Stimulated activated CD4-positive, alpha-beta T cell treated with anti-CD3 and anti-CD28 coated beads, Interleukin-12 subunit alpha, Interleukin-12 subunit beta, amount 100 ng/mL, for 24 hours (primary cell): ENCODE data around the gene NPAS3.

Experiments used
- DNase-seq, 2 experiments: peaks; one replicate each; pipeline ENCODE4 v3.0.0-alpha.2; 2020; ENCODE audit warnings: low read depth in 2 of 2

NPAS3 gene

GRCh38 chr14:33165926-33166289 lies 227.2 kb downstream of the NPAS3 start:
- no peak for DNase-seq

GRCh38 chr14:33175951-33176350 lies 237.3 kb downstream of the NPAS3 start:
- DNase-seq, result no peak

GRCh38 chr14:33184587-33184986 lies 245.9 kb downstream of the NPAS3 start:
- DNase-seq, result no peak

- DNase-seq, result no peak
Measured at GRCh38 chr14:33186656-33187055, 248.0 kb downstream of the NPAS3 start.

GRCh38 chr14:33188880-33189279 lies 250.2 kb downstream of the NPAS3 start:
- DNase-seq, result no peak

GRCh38 chr14:33191855-33192254 lies 253.2 kb downstream of the NPAS3 start:
- no peak for DNase-seq

GRCh38 chr14:33194551-33194950 lies 255.9 kb downstream of the NPAS3 start:
- no peak for DNase-seq

GRCh38 chr14:33198684-33199083 lies 260.0 kb downstream of the NPAS3 start:
- no peak for DNase-seq

- no peak for DNase-seq
Measured at GRCh38 chr14:33201116-33201515, 262.4 kb downstream of the NPAS3 start.

- DNase-seq, result no peak
Measured at GRCh38 chr14:33206981-33207380, 268.3 kb downstream of the NPAS3 start.

GRCh38 chr14:33207467-33208017 lies 268.9 kb downstream of the NPAS3 start:
- DNase-seq, result no peak

- no peak for DNase-seq
Measured at GRCh38 chr14:33210311-33210710, 271.6 kb downstream of the NPAS3 start.

- DNase-seq, result no peak
Measured at GRCh38 chr14:33218026-33218425, 279.3 kb downstream of the NPAS3 start.

- DNase-seq, result no peak
Measured at GRCh38 chr14:33219957-33220356, 281.3 kb downstream of the NPAS3 start.

- DNase-seq, result no peak
Measured at GRCh38 chr14:33229269-33229929, 290.7 kb downstream of the NPAS3 start.

- no peak for DNase-seq
Measured at GRCh38 chr14:33230021-33230420, 291.3 kb downstream of the NPAS3 start.

- no peak for DNase-seq
Measured at GRCh38 chr14:33232031-33232430, 293.4 kb downstream of the NPAS3 start.

GRCh38 chr14:33237115-33237740 lies 298.5 kb downstream of the NPAS3 start:
- no peak for DNase-seq

GRCh38 chr14:33239465-33239864 lies 300.8 kb downstream of the NPAS3 start:
- no peak for DNase-seq

GRCh38 chr14:33240466-33240865 lies 301.8 kb downstream of the NPAS3 start:
- no peak for DNase-seq

- no peak for DNase-seq
Measured at GRCh38 chr14:33241331-33241730, 302.7 kb downstream of the NPAS3 start.

- no peak for DNase-seq
Measured at GRCh38 chr14:33249233-33249820, 310.6 kb downstream of the NPAS3 start.

- no peak for DNase-seq
Measured at GRCh38 chr14:33250963-33251362, 312.3 kb downstream of the NPAS3 start.
